Colonic mucosa (tissue), 4 donors: ENCODE results near the gene OR2M5. TPM values are rescaled to one million over a fixed set of nuclear protein-coding genes. Genes with fewer than 3 reads are reported as not detected.

Experiments used
- DNase-seq: peaks from one replicate; pipeline ENCODE4 v3.0.0-alpha.2; 2020
- H3K27ac ChIP-seq: fragments of 200-600 bp; one replicate; pipeline ENCODE4 v1.8.0; 2021
- H3K27me3 ChIP-seq: fragments of 200-600 bp; one replicate; pipeline ENCODE4 v1.8.0; 2021
- H3K36me3 ChIP-seq: fragments of 200-600 bp; one replicate; pipeline ENCODE4 v1.8.0; 2021
- H3K4me1 ChIP-seq: fragments of 200-600 bp; one replicate; pipeline ENCODE4 v1.8.0; 2021; ENCODE audit warnings: mild to moderate bottlenecking
- H3K4me3 ChIP-seq: fragments of 200-600 bp; one replicate; pipeline ENCODE4 v1.8.0; 2021
- H3K9ac ChIP-seq, 2 donors: one replicate each; pipeline ENCODE4 v1.7.0; 2013; ENCODE audit warnings: control low read depth in 2 of 2, low read depth in 2 of 2, low read length in 2 of 2
- H3K9me3 ChIP-seq: fragments of 200-600 bp; one replicate; pipeline ENCODE4 v1.8.0; 2021
- CTCF ChIP-seq: fragments of 200-600 bp; IDR thresholded peaks from one replicate; pipeline ENCODE4 v1.8.0; 2022; ENCODE audit warnings: antibody characterized with exemption, mild to moderate bottlenecking
- intact Hi-C: fragments of 100-400 bp; cut with DNase I; formaldehyde crosslinking; loops from one replicate; pipeline ENCODE4 v1.14.1; 2022
- total RNA-seq, 2 donors: library from RNA; stranded (reverse); fragmentation: NEBNext Ultra II Directional in 1 of 2; extraction: Animal tissue kit (Norgen Biotek cat#: 25700) in 1 of 2; gene quantifications; one replicate each; pipeline ENCODE4 v1.2.1, GENCODE V29; 2021
- donor health status: healthy.
- donor health status: DM: no; HTN: no; CAD: no.
- donor health status: DM: no; HTN: no; CAD: no.

OR2M5 gene
- not detected for total RNA-seq

- Histone ChIP-seq H3K4me1 (no peaks in the 10 kb centered on the region), H3K4me3 (no peak within 1 kb of the TSS), H3K9ac (no peak within 1 kb of the TSS), H3K27me3 (no peaks in the 10 kb centered on the region), H3K36me3 (no peaks in the 10 kb centered on the region), H3K9me3 (no peaks in the 10 kb centered on the region), H3K27ac (no peak within 1 kb of the TSS)
- intact Hi-C loops: no loop called here
- no peak for TF ChIP-seq CTCF
- DNase-seq: no peak
Measured at GRCh38 chr1:248144513-248145198, at the start of gene OR2M5. Gene OR2M5, plus strand, starts transcription at chr1:248145148. Its CDS starts 0 bp downstream, at chr1:248145148.

- intact Hi-C loops: no loop called here
- no peaks in the 10 kb centered on the region for H3K4me1 ChIP-seq
- DNase-seq: no peak
- no peak overlapping the region for H3K4me3 ChIP-seq
- no peaks in the 10 kb centered on the region for H3K27me3 ChIP-seq
- no peak for TF ChIP-seq CTCF
- H3K36me3 ChIP-seq: no peaks in the 10 kb centered on the region
- H3K9me3 ChIP-seq: no peaks in the 10 kb centered on the region
- no peak overlapping the region for H3K9ac ChIP-seq
- no peak overlapping the region for H3K27ac ChIP-seq
Measured at GRCh38 chr1:248098529-248098928, 46.4 kb upstream of the OR2M5 start.

- Histone ChIP-seq H3K4me3 (no peak overlapping the region), H3K9ac (no peak overlapping the region), H3K27ac (no peak overlapping the region), H3K36me3 (no peaks in the 10 kb centered on the region), H3K4me1 (no peaks in the 10 kb centered on the region), H3K27me3 (no peaks in the 10 kb centered on the region), H3K9me3 (no peaks in the 10 kb centered on the region)
- no peak for TF ChIP-seq CTCF
- intact Hi-C loops: no loop called here
- DNase-seq: no peak
Measured at GRCh38 chr1:248102847-248103246, 42.1 kb upstream of the OR2M5 start.

GRCh38 chr1:248111157-248111556, 33.8 kb upstream of the OR2M5 start:
- Histone ChIP-seq H3K9me3 (no peaks in the 10 kb centered on the region), H3K4me3 (no peak overlapping the region), H3K4me1 (no peaks in the 10 kb centered on the region), H3K9ac (no peak overlapping the region), H3K27ac (no peak overlapping the region), H3K36me3 (no peaks in the 10 kb centered on the region), H3K27me3 (no peaks in the 10 kb centered on the region)
- no peak for DNase-seq
- no peak for TF ChIP-seq CTCF
- intact Hi-C loops: no loop called here

- TF ChIP-seq CTCF: no peak
- DNase-seq: no peak
Measured at GRCh38 chr1:248114890-248115289, 30.1 kb upstream of the OR2M5 start.

More at GRCh38 chr1:248114890-248115289, 30.1 kb upstream of the OR2M5 start:
- H3K9me3 ChIP-seq: no peaks in the 10 kb centered on the region
- intact Hi-C loops: no loop called here
- no peak overlapping the region for H3K4me3 ChIP-seq
- H3K27me3 ChIP-seq: no peaks in the 10 kb centered on the region
- H3K36me3 ChIP-seq: no peaks in the 10 kb centered on the region
- no peak overlapping the region for H3K9ac ChIP-seq
- H3K4me1 ChIP-seq: no peaks in the 10 kb centered on the region
- H3K27ac ChIP-seq: no peak overlapping the region
